Amygdala (tissue), 56 donors: ENCODE results near the gene TMCC1.

Experiments used
- DNase-seq, 56 donors: peaks; one replicate each; lab custom pipeline; 2025; lab: John Stamatoyannopoulos, UW

The TMCC1 gene

GRCh38 chr3:129605203-129605921 is 288.1 kb downstream of the TMCC1 start:
- DNase-seq = peak in 21 of 56 donors; percentile 14 to 58 (median 34)

- DNase-seq = no peak
These were observed 288.7 kb downstream of the TMCC1 start for GRCh38 chr3:129604767-129605166.

GRCh38 chr3:129603991-129604749 is 289.3 kb downstream of the TMCC1 start:
- DNase-seq = no peak

GRCh38 chr3:129603561-129603942 is 290.0 kb downstream of the TMCC1 start:
- DNase-seq = no peak

GRCh38 chr3:129602730-129603560 is 290.6 kb downstream of the TMCC1 start:
- peak in 2 of 56 donors; percentile 29 for DNase-seq

- no peak for DNase-seq
These were observed 291.2 kb downstream of the TMCC1 start for GRCh38 chr3:129602309-129602708.

GRCh38 chr3:129601713-129602112 is 291.8 kb downstream of the TMCC1 start:
- DNase-seq = no peak

GRCh38 chr3:129600348-129600747 is 293.2 kb downstream of the TMCC1 start:
- DNase-seq = no peak

GRCh38 chr3:129599607-129600006 is 293.9 kb downstream of the TMCC1 start:
- peak in 16 of 56 donors; percentile 6 to 46 (median 30) for DNase-seq

GRCh38 chr3:129599073-129599472 is 294.4 kb downstream of the TMCC1 start:
- DNase-seq = no peak

GRCh38 chr3:129598484-129598883 is 295.0 kb downstream of the TMCC1 start:
- DNase-seq = no peak

GRCh38 chr3:129598000-129598381 is 295.5 kb downstream of the TMCC1 start:
- no peak for DNase-seq
